Neural crest cell (in vitro differentiated cells): ENCODE results near the gene TPSB2. TPM values are rescaled to one million over a fixed set of nuclear protein-coding genes. Genes with fewer than 3 reads are reported as not detected.

Experiments
- DNase-seq: peaks from one replicate; pipeline ENCODE4 v3.0.0; 2021; ENCODE audit warnings: low read depth, mixed read lengths, low spot score
- H3K27ac Mint-ChIP-seq: one replicate; pipeline ENCODE4 v1.8.0; 2021; ENCODE audit warnings: mild to moderate bottlenecking, mixed read lengths; ENCODE audit not compliant: unreplicated experiment
- H3K27me3 Mint-ChIP-seq: 2 replicates; pipeline ENCODE4 v1.8.0; 2021; ENCODE audit warnings: low read depth, mild to moderate bottlenecking, mixed read lengths
- H3K36me3 Mint-ChIP-seq: 2 replicates; pipeline ENCODE4 v1.8.0; 2021; ENCODE audit warnings: low read depth, mild to moderate bottlenecking, mixed read lengths
- H3K4me1 Mint-ChIP-seq: 2 replicates; pipeline ENCODE4 v1.8.0; 2021; ENCODE audit warnings: mixed read lengths
- H3K4me3 Mint-ChIP-seq: one replicate; pipeline ENCODE4 v1.8.0; 2021; ENCODE audit warnings: mild to moderate bottlenecking, mixed read lengths
- H3K9me3 Mint-ChIP-seq: 2 replicates; pipeline ENCODE4 v1.8.0; 2021; ENCODE audit warnings: mixed read lengths
- CTCF ChIP-seq: fragments of 200-600 bp; sonication (generic); conservative IDR thresholded peaks from 2 replicates; pipeline ENCODE4 v1.5.0; 2021; ENCODE audit warnings: antibody characterized with exemption, mild to moderate bottlenecking
- total RNA-seq: library from RNA; stranded (reverse); gene quantifications from 2 replicates; pipeline ENCODE4 v1.2.1, GENCODE V29; 2021

The TPSB2 gene
- total RNA-seq, 1 donor from 2014 or later, result not detected

GRCh38 chr16:1213231-1213630 is 16.8 kb downstream of the TPSB2 start:
- DNase-seq, result no peak
- no peak for TF ChIP-seq CTCF
- H3K36me3 Mint-ChIP-seq, result no peaks in the 10 kb centered on the region
- H3K4me1 Mint-ChIP-seq, result no peaks in the 10 kb centered on the region
- no peak overlapping the region for H3K4me3 Mint-ChIP-seq
- H3K9me3 Mint-ChIP-seq, result no peaks in the 10 kb centered on the region
- H3K27me3 Mint-ChIP-seq, result no peaks in the 10 kb centered on the region
- H3K27ac Mint-ChIP-seq, result no peak overlapping the region

GRCh38 chr16:1212616-1213194 is 17.3 kb downstream of the TPSB2 start:
- no peaks in the 10 kb centered on the region for H3K36me3 Mint-ChIP-seq
- no peak overlapping the region for H3K4me3 Mint-ChIP-seq
- no peaks in the 10 kb centered on the region for H3K27me3 Mint-ChIP-seq
- H3K27ac Mint-ChIP-seq, result no peak overlapping the region
- H3K4me1 Mint-ChIP-seq, result no peaks in the 10 kb centered on the region
- H3K9me3 Mint-ChIP-seq, result no peaks in the 10 kb centered on the region
- no peak for DNase-seq
- TF ChIP-seq CTCF, result no peak

GRCh38 chr16:1211451-1212268 is 18.3 kb downstream of the TPSB2 start:
- H3K4me1 Mint-ChIP-seq, result no peaks in the 10 kb centered on the region
- no peak for TF ChIP-seq CTCF
- no peak for DNase-seq
- H3K9me3 Mint-ChIP-seq, result no peaks in the 10 kb centered on the region
- H3K4me3 Mint-ChIP-seq, result no peak overlapping the region
- H3K27ac Mint-ChIP-seq, result no peak overlapping the region
- H3K36me3 Mint-ChIP-seq, result no peaks in the 10 kb centered on the region
- no peaks in the 10 kb centered on the region for H3K27me3 Mint-ChIP-seq

- H3K9me3 Mint-ChIP-seq, result no peaks in the 10 kb centered on the region
- no peak overlapping the region for H3K4me3 Mint-ChIP-seq
- TF ChIP-seq CTCF, result no peak
- no peaks in the 10 kb centered on the region for H3K36me3 Mint-ChIP-seq
- no peak overlapping the region for H3K27ac Mint-ChIP-seq
- DNase-seq, result no peak
- no peaks in the 10 kb centered on the region for H3K27me3 Mint-ChIP-seq
- H3K4me1 Mint-ChIP-seq, result no peaks in the 10 kb centered on the region
Measured at GRCh38 chr16:1210461-1210860, 19.5 kb downstream of the TPSB2 start.

GRCh38 chr16:1209081-1209480 is 20.9 kb downstream of the TPSB2 start:
- Mint-ChIP-seq H3K27me3 (no peaks in the 10 kb centered on the region), H3K4me3 (no peak overlapping the region), H3K9me3 (no peaks in the 10 kb centered on the region), H3K4me1 (no peaks in the 10 kb centered on the region), H3K36me3 (no peaks in the 10 kb centered on the region), H3K27ac (no peak overlapping the region)
- DNase-seq, result no peak
- TF ChIP-seq CTCF, result no peak
